Measurements from ENCODE around the gene KRT6A. TPM values are rescaled to one million over a fixed set of nuclear protein-coding genes. Genes with fewer than 3 reads are reported as not detected.
"Not testable (repeated sequence)": the region's sequence is repeated elsewhere in the genome, so short reads cannot be mapped to it uniquely, and the experiment has no call there.

KRT6A gene
- total and polyA plus RNA-seq, 2 experiments from 2014 or later, result not detected

DNA sequence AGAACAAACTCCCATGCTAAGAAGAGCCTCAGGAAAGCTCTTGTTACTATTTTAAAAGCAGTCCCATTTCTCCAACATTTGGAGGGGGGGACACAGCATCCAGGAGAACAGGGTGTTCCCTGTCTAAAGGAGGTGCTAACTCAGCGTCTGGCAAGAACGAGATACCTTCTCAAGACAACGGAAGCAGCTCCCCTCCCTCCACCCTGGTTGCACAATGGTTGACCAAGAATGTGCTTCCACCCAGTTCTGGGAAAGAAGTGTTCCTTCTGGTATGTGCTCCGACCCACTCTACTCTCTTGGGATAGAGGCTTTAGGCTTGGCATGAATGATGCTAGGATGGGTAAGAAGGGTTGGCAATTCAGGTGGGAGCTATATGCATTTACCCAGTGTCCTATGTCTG, 1.5 kb upstream of the KRT6A start:
- Histone ChIP-seq H3K4me1 (ENCODE audit: insufficient read depth) (peaks cover 49% of the 10 kb centered on the region), H3K9ac (peak overlapping the region; percentile 73), H3K27ac (peak overlapping the region; percentile 93), H3F3A (ENCODE audit: insufficient read depth) (peaks cover 33% of the 10 kb centered on the region), H3K79me2 (ENCODE audit: insufficient read depth) (no peaks in the 10 kb centered on the region), H3K36me3 (ENCODE audit: low read depth) (no peaks in the 10 kb centered on the region), H3K9me3 (ENCODE audit: low read depth) (no peaks in the 10 kb centered on the region), H4K20me1 (ENCODE audit: insufficient read depth) (no peaks in the 10 kb centered on the region), H2AFZ (no peak overlapping the region), H3K4me3 (no peak overlapping the region), H3K4me2 (ENCODE audit: unreplicated experiment) (peak overlapping the region; percentile 80), H3K27me3 (replicated peaks; ENCODE audit: insufficient read depth) (peaks cover 11% of the 10 kb centered on the region), H3K9me2 (ENCODE audit: insufficient read depth) (no peaks in the 10 kb centered on the region)
- whole genome bisulfite sequencing, 2 experiments (ENCODE audit: low coverage in 1 of 2, low lambda C conversion rate in 2 of 2, missing lambda C conversion rate in 2 of 2), result 2 to 5% methylated on average over 4 of the region's 4 CpGs
- in situ Hi-C loops (cut with MboI), result no loop called here
- peak; percentile 82 for DNase-seq
- TF ChIP-seq EZH2phosphoT487 (IDR thresholded peaks at IDR 0.05; ENCODE audit: insufficient read depth, low read depth) (no peak), EZH2 (IDR thresholded peaks at IDR 0.05; ENCODE audit: insufficient read depth, poor library complexity, severe bottlenecking) (no peak)

DNA sequence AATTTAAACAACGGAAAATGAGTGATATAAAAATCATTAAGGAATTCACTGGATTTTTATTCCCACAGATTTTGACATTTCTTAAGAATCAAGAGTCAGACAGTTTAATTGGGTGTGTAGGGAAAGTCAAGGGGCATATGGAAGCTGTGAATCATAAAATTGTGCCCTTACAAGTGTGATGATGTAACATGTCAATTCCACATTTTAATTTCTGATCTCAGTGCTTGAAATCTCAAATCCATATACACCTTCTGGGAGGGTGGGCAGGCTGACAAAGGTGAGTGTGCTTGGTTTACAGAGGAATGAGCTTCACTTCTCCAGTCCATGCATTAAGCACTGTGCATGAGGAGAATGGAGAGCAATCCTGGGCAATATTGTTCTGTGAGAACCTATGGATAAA, 1.0 kb upstream of the KRT6A start:
- in situ Hi-C loops (cut with MboI), result no loop called here
- 40 to 52% methylated on average over 1 of the region's 1 CpG for WGBS, 2 experiments (ENCODE audit: low coverage in 1 of 2, low lambda C conversion rate in 2 of 2, missing lambda C conversion rate in 2 of 2)
- peak overlapping the region; percentile 93 for H3K27ac ChIP-seq

DNA sequence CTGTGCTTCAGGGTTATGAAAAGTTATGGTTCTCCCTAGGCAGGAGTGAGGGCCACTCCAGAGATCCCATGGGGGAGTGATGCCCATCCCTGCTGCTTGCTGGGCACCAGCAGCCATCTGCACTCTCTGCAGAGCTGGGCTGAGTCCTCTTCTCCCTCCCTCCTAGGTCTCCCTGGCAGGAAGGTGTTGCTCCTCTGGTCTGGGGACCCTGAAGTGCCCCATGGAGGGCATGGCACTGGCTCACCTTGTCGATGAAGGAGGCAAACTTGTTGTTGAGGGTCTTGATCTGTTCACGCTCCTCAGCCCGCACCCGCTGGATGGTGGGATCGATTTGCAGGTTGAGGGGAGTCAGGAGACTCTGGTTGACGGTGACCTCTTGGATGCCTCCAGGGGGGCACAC, 652 bp downstream of the KRT6A start:
- Histone ChIP-seq H3F3A (ENCODE audit: insufficient read depth) (peaks cover 30% of the 10 kb centered on the region), H3K4me1 (ENCODE audit: insufficient read depth) (peaks cover 41% of the 10 kb centered on the region), H3K27me3 (replicated peaks; ENCODE audit: insufficient read depth) (peaks cover 11% of the 10 kb centered on the region)
- 69 to 88% methylated on average over 2 to 5 of the region's 6 CpGs for WGBS, 2 experiments (ENCODE audit: low coverage in 1 of 2, low lambda C conversion rate in 2 of 2, missing lambda C conversion rate in 2 of 2)
- DNase-seq; H3K9ac ChIP-seq; H4K20me1 ChIP-seq (ENCODE audit: insufficient read depth); H3K79me2 ChIP-seq (ENCODE audit: insufficient read depth); H2AFZ ChIP-seq; H3K36me3 ChIP-seq (ENCODE audit: low read depth); H3K9me3 ChIP-seq (ENCODE audit: low read depth); H3K4me2 ChIP-seq (ENCODE audit: unreplicated experiment); H3K4me3 ChIP-seq; in situ Hi-C loops (cut with MboI); H3K27ac ChIP-seq; H3K9me2 ChIP-seq (ENCODE audit: insufficient read depth): not testable (repeated sequence)

More for the DNA sequence above, 1.0 kb upstream of the KRT6A start:
- peak overlapping the region; percentile 80 for H3K4me2 ChIP-seq (ENCODE audit: unreplicated experiment)
- TF ChIP-seq EZH2 (IDR thresholded peaks at IDR 0.05; ENCODE audit: insufficient read depth, poor library complexity, severe bottlenecking), result no peak
- TF ChIP-seq EZH2phosphoT487 (IDR thresholded peaks at IDR 0.05; ENCODE audit: insufficient read depth, low read depth), result no peak
- H3K36me3 ChIP-seq (ENCODE audit: low read depth), result no peaks in the 10 kb centered on the region
- H3K4me3 ChIP-seq, result no peak overlapping the region
- no peak overlapping the region for H2AFZ ChIP-seq
- H3K27me3 ChIP-seq (replicated peaks; ENCODE audit: insufficient read depth), result peaks cover 11% of the 10 kb centered on the region
- no peaks in the 10 kb centered on the region for H3K9me2 ChIP-seq (ENCODE audit: insufficient read depth)
- H3F3A ChIP-seq (ENCODE audit: insufficient read depth), result peaks cover 30% of the 10 kb centered on the region
- peak overlapping the region; percentile 28 for H3K9ac ChIP-seq
- no peaks in the 10 kb centered on the region for H3K9me3 ChIP-seq (ENCODE audit: low read depth)
- DNase-seq, result peak; percentile 38
- H3K4me1 ChIP-seq (ENCODE audit: insufficient read depth), result peaks cover 45% of the 10 kb centered on the region
- no peaks in the 10 kb centered on the region for H3K79me2 ChIP-seq (ENCODE audit: insufficient read depth)
- H4K20me1 ChIP-seq (ENCODE audit: insufficient read depth), result no peaks in the 10 kb centered on the region

DNA sequence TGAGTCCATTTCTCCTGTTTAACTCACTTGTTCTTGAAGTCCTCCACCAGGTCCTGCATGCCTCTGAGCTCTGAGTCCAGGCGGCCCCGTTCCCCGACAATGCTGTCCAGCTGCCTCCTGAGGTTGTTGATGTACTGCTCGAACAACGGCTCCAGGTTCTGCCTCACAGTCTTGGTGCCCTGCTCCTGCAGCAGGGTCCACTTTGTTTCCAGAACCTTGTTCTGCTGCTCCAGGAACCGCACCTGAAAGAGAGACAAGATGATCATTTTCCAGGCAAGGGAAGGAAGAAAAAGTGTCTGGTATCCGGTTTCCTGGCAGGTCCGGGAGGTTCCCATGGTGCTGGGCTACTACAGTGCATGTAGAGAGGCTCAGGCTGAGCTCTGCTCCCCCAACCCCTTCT, 1.6 kb downstream of the KRT6A start:
- H3K9ac ChIP-seq; H2AFZ ChIP-seq; in situ Hi-C loops (cut with MboI); H4K20me1 ChIP-seq (ENCODE audit: insufficient read depth); DNase-seq; H3K79me2 ChIP-seq (ENCODE audit: insufficient read depth); H3K36me3 ChIP-seq (ENCODE audit: low read depth); H3K4me3 ChIP-seq; H3K9me3 ChIP-seq (ENCODE audit: low read depth); H3K9me2 ChIP-seq (ENCODE audit: insufficient read depth); H3K4me2 ChIP-seq (ENCODE audit: unreplicated experiment); H3K27ac ChIP-seq: not testable (repeated sequence)
- Histone ChIP-seq H3K27me3 (replicated peaks; ENCODE audit: insufficient read depth) (peaks cover 14% of the 10 kb centered on the region), H3F3A (ENCODE audit: insufficient read depth) (peaks cover 25% of the 10 kb centered on the region), H3K4me1 (ENCODE audit: insufficient read depth) (peaks cover 32% of the 10 kb centered on the region)
- 74 to 89% methylated on average over 8 of the region's 8 CpGs for WGBS, 2 experiments (ENCODE audit: low coverage in 1 of 2, low lambda C conversion rate in 2 of 2, missing lambda C conversion rate in 2 of 2)

DNA sequence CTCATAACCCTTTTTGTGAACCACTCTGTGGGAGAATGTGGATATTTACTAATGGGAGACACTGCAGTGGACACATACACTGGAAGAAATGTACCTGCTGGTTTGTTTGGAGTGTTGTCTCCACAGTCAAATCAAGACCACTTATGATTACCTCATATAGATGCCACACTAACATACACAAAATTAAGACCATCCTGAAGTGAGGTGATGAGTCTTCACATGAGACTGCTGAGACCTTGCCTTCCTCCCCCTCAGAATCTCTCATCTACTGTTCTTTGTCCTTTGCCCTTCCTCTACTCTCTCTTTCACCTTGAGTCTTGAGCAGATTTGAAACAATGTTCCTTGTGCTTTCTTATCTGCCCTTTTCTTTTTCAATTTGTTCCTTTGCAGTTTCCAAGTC, 4.3 kb downstream of the KRT6A start:
- in situ Hi-C loops (cut with MboI), result no loop called here
- no peak for TF ChIP-seq EZH2phosphoT487 (IDR thresholded peaks at IDR 0.05; ENCODE audit: insufficient read depth, low read depth)
- no peak for TF ChIP-seq EZH2 (IDR thresholded peaks at IDR 0.05; ENCODE audit: insufficient read depth, poor library complexity, severe bottlenecking)
- H2AFZ ChIP-seq, result no peak overlapping the region
- H3K9ac ChIP-seq, result no peak overlapping the region
- peaks cover 4% of the 10 kb centered on the region for H3K9me3 ChIP-seq (ENCODE audit: low read depth)
- H3K4me1 ChIP-seq (ENCODE audit: insufficient read depth), result peaks cover 4% of the 10 kb centered on the region
- no peaks in the 10 kb centered on the region for H3K36me3 ChIP-seq (ENCODE audit: low read depth)
- H3K4me3 ChIP-seq, result no peak overlapping the region
- no peaks in the 10 kb centered on the region for H4K20me1 ChIP-seq (ENCODE audit: insufficient read depth)
- H3K9me2 ChIP-seq (ENCODE audit: insufficient read depth), result no peaks in the 10 kb centered on the region
- H3F3A ChIP-seq (ENCODE audit: insufficient read depth), result peaks cover 3% of the 10 kb centered on the region; the same call in 1 of the 2 replicates
- no peak for DNase-seq
- H3K27me3 ChIP-seq (replicated peaks; ENCODE audit: insufficient read depth), result peaks cover 41% of the 10 kb centered on the region
- H3K79me2 ChIP-seq (ENCODE audit: insufficient read depth), result no peaks in the 10 kb centered on the region
- H3K4me2 ChIP-seq (ENCODE audit: unreplicated experiment), result no peak overlapping the region
- no peak overlapping the region for H3K27ac ChIP-seq

DNA sequence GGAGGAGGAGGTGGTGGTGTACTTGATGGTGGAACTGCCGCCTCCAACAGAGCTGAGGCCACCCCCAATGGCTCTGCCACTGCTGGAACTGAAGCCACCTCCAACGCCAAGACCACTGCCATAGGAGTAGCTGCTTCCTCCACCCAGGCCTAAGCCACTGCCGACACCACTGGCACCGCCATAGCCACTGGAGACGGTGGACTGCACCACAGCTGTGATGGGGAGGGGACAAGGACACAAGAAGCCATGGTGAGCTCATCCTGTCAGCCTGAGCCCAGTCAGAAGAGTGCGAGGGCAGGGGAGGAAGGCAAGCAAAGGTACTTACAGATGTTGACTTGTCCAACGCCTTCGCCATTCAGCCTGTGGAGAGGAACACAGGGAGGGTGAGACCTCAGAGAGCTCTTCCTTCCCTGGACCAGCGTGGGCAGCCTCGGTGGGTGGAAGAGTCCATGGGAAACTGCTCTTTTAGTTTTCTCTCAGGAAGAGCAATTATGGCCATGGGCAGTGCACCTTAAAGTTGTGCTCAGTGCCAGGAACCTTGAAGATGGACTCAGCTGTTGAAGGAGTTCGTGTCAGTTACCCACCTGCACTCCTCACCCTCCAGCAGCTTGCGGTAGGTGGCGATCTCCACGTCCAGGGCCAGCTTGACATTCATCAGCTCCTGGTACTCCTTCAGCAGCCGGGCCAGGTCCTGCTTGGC, 5.2 kb downstream of the KRT6A start:
- H3K36me3 ChIP-seq (ENCODE audit: low read depth); H3K27ac ChIP-seq; H2AFZ ChIP-seq; H3K4me2 ChIP-seq (ENCODE audit: unreplicated experiment); H3K9me2 ChIP-seq (ENCODE audit: insufficient read depth); H3K4me3 ChIP-seq; H3F3A ChIP-seq (ENCODE audit: insufficient read depth); H3K79me2 ChIP-seq (ENCODE audit: insufficient read depth); H3K9me3 ChIP-seq (ENCODE audit: low read depth); H4K20me1 ChIP-seq (ENCODE audit: insufficient read depth); DNase-seq; in situ Hi-C loops (cut with MboI); H3K9ac ChIP-seq; H3K4me1 ChIP-seq (ENCODE audit: insufficient read depth): not testable (repeated sequence)
- H3K27me3 ChIP-seq (replicated peaks; ENCODE audit: insufficient read depth), result peaks cover 46% of the 10 kb centered on the region
- 66 to 77% methylated on average over 8 to 14 of the region's 15 CpGs for WGBS, 2 experiments (ENCODE audit: low coverage in 1 of 2, low lambda C conversion rate in 2 of 2, missing lambda C conversion rate in 2 of 2)

Data from GM23248 (cell line).